Vagina (tissue), 2 donors: ENCODE measurements around the gene SLC9A5.

Experiments used
- POLR2AphosphoS5 ChIP-seq, 2 donors: sonication (generic); formaldehyde crosslinking; IDR thresholded peaks; one replicate each; pipeline ENCODE4 v1.9.0; 2017; ENCODE audit warnings: antibody characterized with exemption in 2 of 2, mild to moderate bottlenecking in 2 of 2, low read depth in 1 of 2; ENCODE audit not compliant: insufficient read depth in 1 of 2
- TF ChIP-seq, protein P1 (sequence below), 3 experiments: fragments of 450-650 bp in 2 of 3; fragments of 200-600 bp in 1 of 3; sonication (generic) in 1 of 3; IDR thresholded peaks; one replicate each; pipeline ENCODE4 v1.5.1; 2017 to 2019; ENCODE audit warnings: antibody characterized with exemption in 3 of 3, mild to moderate bottlenecking in 2 of 3, moderate library complexity in 2 of 3

DNA sequence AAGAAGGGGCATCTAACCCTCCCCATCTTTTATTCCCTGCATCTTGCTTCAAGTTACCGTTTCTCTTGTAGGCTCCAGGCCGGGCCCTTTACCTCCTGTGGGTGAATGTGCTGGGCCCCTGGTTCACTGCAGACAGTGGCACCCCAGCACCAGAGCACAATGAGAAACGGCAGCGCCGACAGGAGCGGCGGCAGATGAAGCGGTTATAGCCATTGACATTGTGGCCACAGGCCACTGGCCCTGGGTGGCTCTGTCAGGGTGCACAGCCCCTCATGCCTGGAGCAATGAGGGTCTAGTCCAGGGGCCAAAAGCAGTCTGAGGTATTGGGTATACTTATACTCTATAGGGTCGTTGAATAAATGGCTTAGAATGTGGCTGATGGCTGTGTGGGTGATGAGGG, 19.9 kb upstream of the SLC9A5 start:
- TF ChIP-seq, protein P1, sequence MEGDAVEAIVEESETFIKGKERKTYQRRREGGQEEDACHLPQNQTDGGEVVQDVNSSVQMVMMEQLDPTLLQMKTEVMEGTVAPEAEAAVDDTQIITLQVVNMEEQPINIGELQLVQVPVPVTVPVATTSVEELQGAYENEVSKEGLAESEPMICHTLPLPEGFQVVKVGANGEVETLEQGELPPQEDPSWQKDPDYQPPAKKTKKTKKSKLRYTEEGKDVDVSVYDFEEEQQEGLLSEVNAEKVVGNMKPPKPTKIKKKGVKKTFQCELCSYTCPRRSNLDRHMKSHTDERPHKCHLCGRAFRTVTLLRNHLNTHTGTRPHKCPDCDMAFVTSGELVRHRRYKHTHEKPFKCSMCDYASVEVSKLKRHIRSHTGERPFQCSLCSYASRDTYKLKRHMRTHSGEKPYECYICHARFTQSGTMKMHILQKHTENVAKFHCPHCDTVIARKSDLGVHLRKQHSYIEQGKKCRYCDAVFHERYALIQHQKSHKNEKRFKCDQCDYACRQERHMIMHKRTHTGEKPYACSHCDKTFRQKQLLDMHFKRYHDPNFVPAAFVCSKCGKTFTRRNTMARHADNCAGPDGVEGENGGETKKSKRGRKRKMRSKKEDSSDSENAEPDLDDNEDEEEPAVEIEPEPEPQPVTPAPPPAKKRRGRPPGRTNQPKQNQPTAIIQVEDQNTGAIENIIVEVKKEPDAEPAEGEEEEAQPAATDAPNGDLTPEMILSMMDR (IDR thresholded peaks at IDR 0.05): no peak
- TF ChIP-seq POLR2AphosphoS5 (IDR thresholded peaks at IDR 0.05; ENCODE audit: insufficient read depth in 1 of 2, low read depth in 1 of 2): no peak
